Right atrium auricular region (tissue), 2 donors: ENCODE data around the gene RHEX. TPM values are rescaled to one million over a fixed set of nuclear protein-coding genes. Genes with fewer than 3 reads are reported as not detected.

Experiments
- DNase-seq: peaks from one replicate; pipeline ENCODE4 v3.0.0-alpha.2; 2019; ENCODE audit warnings: low spot score
- H3K27ac ChIP-seq, 2 donors: fragments of 200-600 bp; sonication (generic); 1 replicate in 1 of 2; 2 replicates in 1 of 2; pipeline ENCODE4 v1.5.1; 2016 to 2019
- H3K27me3 ChIP-seq, 2 donors: fragments of 200-600 bp; sonication (generic); one replicate each; pipeline versions ENCODE4 v1.5.1 to v1.6.0; 2017 to 2019
- H3K36me3 ChIP-seq: fragments of 200-600 bp; sonication (generic); one replicate; pipeline ENCODE4 v1.5.1; 2016
- H3K4me1 ChIP-seq, 2 donors: fragments of 200-600 bp; sonication (generic); one replicate each; pipeline versions ENCODE4 v1.5.1 to v1.6.0; 2017 to 2019
- H3K4me3 ChIP-seq, 2 donors: fragments of 200-600 bp; sonication (generic); 1 replicate in 1 of 2; 2 replicates in 1 of 2; pipeline ENCODE4 v1.5.1; 2017 to 2019; ENCODE audit warnings: mild to moderate bottlenecking in 1 of 2, moderate library complexity in 1 of 2
- H3K9me3 ChIP-seq, 2 donors: fragments of 200-600 bp; sonication (generic); one replicate each; pipeline ENCODE4 v1.5.1; 2019
- total RNA-seq, 2 donors: library from RNA; depleted of rRNA; stranded (reverse); fragments of >200 nt; gene quantifications; one replicate each; pipeline ENCODE4 v1.1.0, GENCODE V29; 2016
- TF ChIP-seq, protein P1 (sequence below), 2 donors: fragments of 200-600 bp; sonication (generic); IDR thresholded peaks; one replicate each; pipeline ENCODE4 v1.5.1; 2019; ENCODE audit warnings: antibody characterized with exemption in 2 of 2

Gene RHEX
- total RNA-seq, 2 donors from 2014 or later = not detected

DNA sequence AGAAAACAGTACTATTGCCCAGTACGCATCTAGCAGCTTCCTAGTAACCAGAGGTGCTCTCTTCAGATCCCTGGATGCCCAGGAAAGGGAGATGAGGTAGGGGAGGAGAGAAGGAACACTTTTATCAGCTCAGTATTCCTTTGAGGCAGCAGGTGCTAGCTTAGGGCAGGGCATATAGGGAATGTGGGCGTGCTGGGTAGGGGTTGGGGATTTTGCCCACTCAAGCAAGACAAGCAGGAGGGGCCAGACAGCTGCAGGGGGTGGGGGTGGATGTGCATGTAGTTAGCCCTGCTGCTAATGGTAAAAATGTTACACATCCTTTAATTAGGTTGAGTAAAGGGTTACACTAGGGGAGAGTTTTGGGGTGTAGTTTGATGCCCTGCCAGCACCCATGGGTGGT lies 82.3 kb downstream of the RHEX start:
- Histone ChIP-seq H3K9me3 (no peaks in the 10 kb centered on the region), H3K27ac (no peak overlapping the region), H3K4me3 (no peak overlapping the region), H3K27me3 (no peaks in the 10 kb centered on the region), H3K4me1 (no peaks in the 10 kb centered on the region), H3K36me3 (no peaks in the 10 kb centered on the region)
- TF ChIP-seq, protein P1, sequence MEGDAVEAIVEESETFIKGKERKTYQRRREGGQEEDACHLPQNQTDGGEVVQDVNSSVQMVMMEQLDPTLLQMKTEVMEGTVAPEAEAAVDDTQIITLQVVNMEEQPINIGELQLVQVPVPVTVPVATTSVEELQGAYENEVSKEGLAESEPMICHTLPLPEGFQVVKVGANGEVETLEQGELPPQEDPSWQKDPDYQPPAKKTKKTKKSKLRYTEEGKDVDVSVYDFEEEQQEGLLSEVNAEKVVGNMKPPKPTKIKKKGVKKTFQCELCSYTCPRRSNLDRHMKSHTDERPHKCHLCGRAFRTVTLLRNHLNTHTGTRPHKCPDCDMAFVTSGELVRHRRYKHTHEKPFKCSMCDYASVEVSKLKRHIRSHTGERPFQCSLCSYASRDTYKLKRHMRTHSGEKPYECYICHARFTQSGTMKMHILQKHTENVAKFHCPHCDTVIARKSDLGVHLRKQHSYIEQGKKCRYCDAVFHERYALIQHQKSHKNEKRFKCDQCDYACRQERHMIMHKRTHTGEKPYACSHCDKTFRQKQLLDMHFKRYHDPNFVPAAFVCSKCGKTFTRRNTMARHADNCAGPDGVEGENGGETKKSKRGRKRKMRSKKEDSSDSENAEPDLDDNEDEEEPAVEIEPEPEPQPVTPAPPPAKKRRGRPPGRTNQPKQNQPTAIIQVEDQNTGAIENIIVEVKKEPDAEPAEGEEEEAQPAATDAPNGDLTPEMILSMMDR (IDR thresholded peaks at IDR 0.05) = no peak
- no peak for DNase-seq

DNA sequence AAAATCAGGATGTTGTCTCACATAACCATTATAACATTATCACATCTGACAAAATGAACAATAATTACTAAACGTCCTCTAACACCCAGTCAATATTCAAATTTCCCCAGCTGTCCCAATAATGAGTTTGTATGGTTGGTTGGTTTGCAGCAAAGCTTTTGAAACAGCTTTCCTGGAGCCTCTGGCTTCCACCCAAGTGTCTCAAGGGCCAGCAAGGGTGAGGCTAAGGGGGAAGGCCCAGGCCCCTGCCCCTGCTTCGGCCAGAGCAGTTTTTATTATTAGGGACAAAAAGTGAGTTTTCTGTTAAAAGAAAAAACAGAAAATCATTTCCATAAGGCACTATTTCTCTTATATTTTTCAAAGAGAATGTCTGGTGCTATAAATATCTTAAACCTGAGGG lies 83.3 kb downstream of the RHEX start:
- no peaks in the 10 kb centered on the region for H3K36me3 ChIP-seq
- DNase-seq = no peak
- H3K9me3 ChIP-seq = no peaks in the 10 kb centered on the region
- H3K4me1 ChIP-seq = no peaks in the 10 kb centered on the region
- H3K4me3 ChIP-seq = no peak overlapping the region
- no peaks in the 10 kb centered on the region for H3K27me3 ChIP-seq
- no peak overlapping the region for H3K27ac ChIP-seq
- TF ChIP-seq, protein P1 (IDR thresholded peaks at IDR 0.05) = no peak

DNA sequence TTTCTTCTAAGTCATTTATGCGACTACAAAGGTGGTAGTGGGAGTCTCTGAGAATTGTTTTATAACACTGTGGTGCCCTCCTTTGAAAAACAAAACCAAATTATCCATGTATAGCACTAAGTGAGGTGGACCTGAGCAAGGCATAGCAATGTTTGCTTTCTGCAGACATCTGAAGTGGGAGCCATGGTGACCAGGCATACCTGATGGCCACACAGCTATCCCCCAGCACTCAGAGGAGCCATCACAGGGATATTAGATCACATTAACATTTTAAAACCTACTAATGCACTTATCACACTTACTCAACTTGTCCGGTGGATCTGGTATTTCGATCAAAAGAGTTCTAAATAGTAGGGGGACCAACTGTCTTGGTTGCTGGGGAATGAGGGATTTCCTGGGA lies 89.0 kb downstream of the RHEX start:
- no peak overlapping the region for H3K27ac ChIP-seq
- no peak for DNase-seq
- no peaks in the 10 kb centered on the region for H3K4me1 ChIP-seq
- H3K27me3 ChIP-seq = no peaks in the 10 kb centered on the region
- H3K9me3 ChIP-seq = no peaks in the 10 kb centered on the region
- no peaks in the 10 kb centered on the region for H3K36me3 ChIP-seq
- TF ChIP-seq, protein P1 (IDR thresholded peaks at IDR 0.05) = no peak
- H3K4me3 ChIP-seq = no peak overlapping the region

- TF ChIP-seq, protein P1 (IDR thresholded peaks at IDR 0.05) = no peak
- no peak overlapping the region for H3K4me3 ChIP-seq
- no peak for DNase-seq
- H3K9me3 ChIP-seq = no peaks in the 10 kb centered on the region
- H3K36me3 ChIP-seq = no peaks in the 10 kb centered on the region
- H3K27me3 ChIP-seq = no peaks in the 10 kb centered on the region
- H3K27ac ChIP-seq = no peak overlapping the region
- H3K4me1 ChIP-seq = no peaks in the 10 kb centered on the region
Measured at GRCh38 chr1:206142770-206143169, 89.8 kb downstream of the RHEX start.

GRCh38 chr1:206143537-206144172 lies 90.7 kb downstream of the RHEX start:
- DNase-seq = no peak
- Histone ChIP-seq H3K4me3 (no peak overlapping the region), H3K36me3 (no peaks in the 10 kb centered on the region), H3K9me3 (no peaks in the 10 kb centered on the region), H3K27me3 (no peaks in the 10 kb centered on the region), H3K27ac (no peak overlapping the region), H3K4me1 (no peaks in the 10 kb centered on the region)
- TF ChIP-seq, protein P1 (IDR thresholded peaks at IDR 0.05) = no peak

GRCh38 chr1:206144605-206145004 lies 91.6 kb downstream of the RHEX start:
- TF ChIP-seq, protein P1 (IDR thresholded peaks at IDR 0.05) = no peak
- no peaks in the 10 kb centered on the region for H3K36me3 ChIP-seq
- no peaks in the 10 kb centered on the region for H3K4me1 ChIP-seq
- H3K4me3 ChIP-seq = no peak overlapping the region
- H3K9me3 ChIP-seq = no peaks in the 10 kb centered on the region
- H3K27ac ChIP-seq = no peak overlapping the region
- no peaks in the 10 kb centered on the region for H3K27me3 ChIP-seq
- DNase-seq = no peak
